ENCODE data around the gene TTLL4.
A peak's percentile ranks its signal among the peaks of the same experiment; 100 is the strongest.

Gene TTLL4

GRCh38 chr2:218716070-218716469 lies 5.4 kb downstream of the TTLL4 start:
- DNase-seq = no peak

GRCh38 chr2:218717262-218717661 lies 6.6 kb downstream of the TTLL4 start:
- peak; percentile 5 for DNase-seq

GRCh38 chr2:218718058-218718457 lies 7.4 kb downstream of the TTLL4 start:
- DNase-seq = no peak

- DNase-seq = no peak
These were observed 8.8 kb downstream of the TTLL4 start for GRCh38 chr2:218719457-218719856.

GRCh38 chr2:218720048-218721041 lies 9.7 kb downstream of the TTLL4 start:
- no peak for DNase-seq

GRCh38 chr2:218721488-218721887 lies 10.9 kb downstream of the TTLL4 start:
- DNase-seq = no peak

GRCh38 chr2:218721934-218722333 lies 11.3 kb downstream of the TTLL4 start:
- DNase-seq = no peak

GRCh38 chr2:218722419-218722818 lies 11.8 kb downstream of the TTLL4 start:
- DNase-seq = no peak

- DNase-seq = no peak
These were observed 12.5 kb downstream of the TTLL4 start for GRCh38 chr2:218722876-218723785.

GRCh38 chr2:218726004-218726574 lies 15.5 kb downstream of the TTLL4 start:
- no peak for DNase-seq

- peak; percentile 11 for DNase-seq
These were observed 17.0 kb downstream of the TTLL4 start for GRCh38 chr2:218727502-218728165.

- no peak for DNase-seq
These were observed 19.0 kb downstream of the TTLL4 start for GRCh38 chr2:218729640-218730039.

GRCh38 chr2:218732052-218732760 lies 21.6 kb downstream of the TTLL4 start:
- DNase-seq = no peak

- DNase-seq = no peak
These were observed 22.1 kb downstream of the TTLL4 start for GRCh38 chr2:218732761-218733158.

- peak; percentile 16 for DNase-seq
These were observed 22.8 kb downstream of the TTLL4 start for GRCh38 chr2:218733171-218734021.

- no peak for DNase-seq
These were observed 23.7 kb downstream of the TTLL4 start for GRCh38 chr2:218734190-218734975.

- no peak for DNase-seq
These were observed 25.9 kb downstream of the TTLL4 start for GRCh38 chr2:218736531-218736930.

- no peak for DNase-seq
These were observed 32.4 kb downstream of the TTLL4 start for GRCh38 chr2:218743068-218743467.

- DNase-seq = no peak
These were observed 34.0 kb downstream of the TTLL4 start for GRCh38 chr2:218744615-218745014.

GRCh38 chr2:218745160-218745558 lies 34.5 kb downstream of the TTLL4 start:
- DNase-seq = no peak

Measured in NCI-H69 (cell line).